T-helper 17 cell (primary cell): ENCODE measurements around the gene GZMA. TPM values are rescaled to one million over a fixed set of nuclear protein-coding genes. Genes with fewer than 3 reads are reported as not detected.

ENCODE experiments used
- ATAC-seq: fragments of 150-1000 bp; cut with Tn5 transposase; 2 replicates; pipeline ENCODE4 v1.10.0; 2021; ENCODE audit warnings: mild to moderate bottlenecking, moderate library complexity
- DNase-seq, 3 donors: peaks; one replicate each; pipeline versions ENCODE4 v3.0.0 to v3.0.0-alpha.2; 2020 to 2021
- H3K9me3 ChIP-seq: one replicate; pipeline ENCODE4 v1.7.0; 2013; ENCODE audit warnings: low read length, mild to moderate bottlenecking; ENCODE audit not compliant: control insufficient read depth, poor library complexity, severe bottlenecking
- H3K27ac Mint-ChIP-seq: one replicate; pipeline ENCODE4 v1.8.0; 2022; ENCODE audit warnings: mild to moderate bottlenecking, moderate library complexity, mixed read lengths
- H3K27me3 Mint-ChIP-seq: one replicate; pipeline ENCODE4 v1.8.0; 2022; ENCODE audit warnings: mixed read lengths
- H3K36me3 Mint-ChIP-seq: one replicate; pipeline ENCODE4 v1.8.0; 2022; ENCODE audit warnings: low read depth, mixed read lengths
- H3K4me1 Mint-ChIP-seq: one replicate; pipeline ENCODE4 v1.8.0; 2022; ENCODE audit warnings: mild to moderate bottlenecking, mixed read lengths
- H3K4me3 Mint-ChIP-seq: one replicate; pipeline ENCODE4 v1.8.0; 2022; ENCODE audit warnings: mild to moderate bottlenecking, moderate library complexity, mixed read lengths
- total RNA-seq, 4 donors: library from RNA in 2 of 4; stranded (reverse) in 2 of 4; gene quantifications; one replicate each; pipeline ENCODE4 v1.2.3 and lab custom pipeline; 2022 to 2026

Gene GZMA
- total RNA-seq, 2 donors from 2014 or later, result 7.9 to 11.3 TPM

DNA sequence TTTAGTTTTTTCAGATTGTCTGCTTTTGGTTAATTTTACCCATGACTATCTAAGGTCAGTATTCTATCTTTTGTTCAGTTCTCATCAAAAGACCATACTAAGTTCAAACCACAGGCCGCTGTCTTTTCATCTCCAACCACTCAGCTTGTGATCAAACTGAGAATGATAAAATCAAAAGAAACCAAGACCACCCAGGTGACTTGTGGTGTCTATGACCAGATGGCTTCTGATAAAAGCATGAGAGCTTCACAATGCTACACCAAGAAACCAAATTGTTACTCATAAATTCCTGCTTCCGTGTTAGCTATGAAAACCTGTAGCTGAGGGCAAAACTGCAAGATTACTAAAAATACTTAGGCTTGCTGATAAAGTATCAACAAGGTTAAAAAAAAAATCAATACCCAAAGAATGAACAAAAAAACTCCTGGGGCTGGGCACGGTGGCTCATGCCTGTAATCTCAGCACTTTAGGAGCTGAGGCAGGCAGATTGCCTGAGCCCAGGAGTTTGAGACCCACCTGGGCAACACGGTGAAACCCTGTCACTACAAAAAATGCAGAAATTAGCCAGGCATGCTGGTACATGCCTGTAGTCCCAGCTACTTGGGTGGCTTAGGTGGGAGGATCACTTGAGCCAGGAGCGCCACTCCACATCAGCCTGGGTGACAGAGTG is 31.7 kb downstream of the GZMA start:
- Mint-ChIP-seq H3K4me1 (no peaks in the 10 kb centered on the region), H3K27ac (no peak overlapping the region), H3K27me3 (no peaks in the 10 kb centered on the region), H3K4me3 (no peak overlapping the region), H3K36me3 (peaks cover 3% of the 10 kb centered on the region)
- no peaks in the 10 kb centered on the region for H3K9me3 ChIP-seq
- DNase-seq, result no peak
- ATAC-seq, result no peak

DNA sequence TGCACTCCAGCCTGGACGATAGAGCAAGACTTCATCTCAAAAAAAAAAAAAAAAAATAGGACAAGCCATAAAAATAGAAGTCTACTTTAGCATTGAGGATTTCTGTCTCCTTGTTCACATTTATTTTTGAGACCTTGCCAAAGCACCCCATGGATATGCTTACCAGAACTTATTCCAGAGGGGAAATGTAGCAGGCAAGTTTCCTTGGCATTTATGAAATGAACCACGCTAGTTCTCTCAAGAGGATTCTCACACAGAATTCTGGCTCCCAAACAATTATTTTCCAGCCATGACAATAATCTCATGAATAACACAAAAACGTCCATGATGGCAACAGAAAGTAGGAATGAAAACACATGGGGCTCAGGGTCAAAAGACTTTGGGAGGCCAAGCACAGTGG is 34.1 kb downstream of the GZMA start:
- Mint-ChIP-seq H3K27me3 (no peaks in the 10 kb centered on the region), H3K36me3 (no peaks in the 10 kb centered on the region), H3K4me1 (peaks cover 3% of the 10 kb centered on the region), H3K4me3 (no peak overlapping the region), H3K27ac (no peak overlapping the region)
- DNase-seq, result no peak
- no peak for ATAC-seq
- H3K9me3 ChIP-seq, result no peaks in the 10 kb centered on the region

DNA sequence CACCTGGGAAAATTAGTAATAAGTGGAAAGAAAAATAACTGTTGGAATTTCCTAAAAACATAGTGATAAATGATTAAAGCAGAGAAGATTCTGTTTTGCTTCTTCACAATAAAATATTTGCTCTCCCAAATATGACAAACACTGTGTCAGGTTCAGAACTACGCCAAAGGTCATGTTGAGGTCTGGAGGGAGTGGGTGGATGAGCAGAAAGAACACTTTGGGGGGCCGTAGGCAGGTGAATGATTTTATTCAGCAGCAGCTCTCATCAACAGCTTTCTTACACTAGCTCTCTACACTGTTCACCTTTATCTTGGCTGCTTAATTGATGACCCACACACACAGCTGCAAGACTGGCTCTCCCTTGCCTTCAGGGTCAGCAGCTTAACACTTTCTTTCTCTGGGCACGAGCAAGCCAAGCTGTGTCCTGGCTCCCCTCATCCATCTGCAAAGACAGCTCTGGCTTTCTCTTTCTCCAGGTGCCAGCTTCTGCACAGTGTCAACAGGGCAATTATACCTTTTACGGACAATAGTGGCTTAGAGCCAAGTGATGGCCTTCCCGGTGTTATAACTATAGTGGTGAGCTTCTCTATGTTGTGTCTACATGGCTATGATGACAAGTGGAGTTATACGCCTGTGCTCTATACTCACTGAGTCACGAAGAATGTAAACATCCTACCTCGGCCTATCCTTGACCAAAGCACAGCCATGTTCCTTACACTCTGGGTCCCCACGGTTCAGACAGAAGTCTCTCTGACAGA is 38.6 kb downstream of the GZMA start:
- Mint-ChIP-seq H3K4me1 (peaks cover 17% of the 10 kb centered on the region), H3K4me3 (no peak overlapping the region), H3K27me3 (no peaks in the 10 kb centered on the region), H3K36me3 (peaks cover 3% of the 10 kb centered on the region), H3K27ac (no peak overlapping the region)
- DNase-seq (no peak), ATAC-seq (no peak)
- H3K9me3 ChIP-seq, result no peaks in the 10 kb centered on the region

DNA sequence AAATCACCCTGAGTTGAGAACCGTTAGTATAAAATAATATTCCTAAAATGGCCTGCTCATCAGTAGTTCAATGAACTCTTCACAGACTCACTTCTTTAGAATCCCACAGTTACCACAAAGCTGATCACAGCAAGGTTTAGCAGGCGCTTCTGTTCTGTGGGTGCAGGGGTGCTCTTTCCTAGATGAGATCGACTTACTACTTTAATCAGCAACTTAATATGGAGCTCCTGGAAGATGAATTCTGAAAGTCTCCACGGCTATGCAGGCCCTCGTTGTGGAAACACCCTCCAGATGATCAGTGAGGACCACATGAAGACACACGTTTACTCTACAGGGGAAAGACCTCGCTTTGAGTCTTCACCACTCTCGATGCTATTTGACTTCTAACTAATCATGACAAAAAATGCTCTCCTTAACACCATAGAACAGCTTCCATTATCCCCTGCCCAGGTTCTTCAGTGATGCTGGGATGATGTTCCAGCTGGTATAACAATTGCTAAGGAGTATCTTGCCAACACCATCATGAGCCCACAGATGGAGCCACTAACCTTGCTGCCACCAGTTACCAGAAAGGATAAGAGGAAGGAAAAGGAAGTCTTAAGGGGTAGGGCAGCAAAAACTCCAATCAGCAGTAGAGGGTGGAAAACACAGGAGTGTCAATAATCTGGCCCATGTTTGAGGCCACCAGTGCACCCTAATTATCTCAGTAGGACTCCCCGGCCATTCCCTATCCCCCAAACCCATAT is 39.7 kb downstream of the GZMA start:
- peak overlapping the region; percentile 32 for H3K4me3 Mint-ChIP-seq
- H3K4me1 Mint-ChIP-seq, result peaks cover 21% of the 10 kb centered on the region
- DNase-seq (no peak), ATAC-seq (no peak)
- no peaks in the 10 kb centered on the region for H3K9me3 ChIP-seq
- no peak overlapping the region for H3K27ac Mint-ChIP-seq
- no peaks in the 10 kb centered on the region for H3K27me3 Mint-ChIP-seq
- H3K36me3 Mint-ChIP-seq, result peaks cover 3% of the 10 kb centered on the region

DNA sequence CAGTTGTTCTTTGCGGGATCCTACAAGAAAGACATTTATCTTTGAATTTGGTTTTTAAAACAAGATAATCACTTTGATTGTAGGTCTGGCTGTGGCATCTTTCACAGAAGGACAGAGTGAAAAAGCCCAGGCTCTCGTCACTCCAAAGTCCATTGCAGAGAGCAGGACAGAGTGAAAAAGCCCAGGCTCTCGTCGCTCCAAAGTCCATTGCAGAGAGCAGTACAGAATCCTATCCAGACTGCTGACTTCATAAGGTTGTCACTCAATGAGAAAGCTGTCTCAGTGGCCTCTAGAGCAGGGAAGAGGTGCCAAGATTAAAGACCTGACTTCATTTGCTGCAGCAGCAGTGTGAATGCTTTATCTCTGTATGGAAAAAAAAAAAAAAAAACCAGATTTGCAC is 41.2 kb downstream of the GZMA start:
- DNase-seq (no peak), ATAC-seq (no peak)
- Mint-ChIP-seq H3K4me3 (no peak overlapping the region), H3K36me3 (peaks cover 3% of the 10 kb centered on the region), H3K27ac (no peak overlapping the region), H3K4me1 (peaks cover 21% of the 10 kb centered on the region), H3K27me3 (peaks cover 5% of the 10 kb centered on the region)
- H3K9me3 ChIP-seq, result no peaks in the 10 kb centered on the region

DNA sequence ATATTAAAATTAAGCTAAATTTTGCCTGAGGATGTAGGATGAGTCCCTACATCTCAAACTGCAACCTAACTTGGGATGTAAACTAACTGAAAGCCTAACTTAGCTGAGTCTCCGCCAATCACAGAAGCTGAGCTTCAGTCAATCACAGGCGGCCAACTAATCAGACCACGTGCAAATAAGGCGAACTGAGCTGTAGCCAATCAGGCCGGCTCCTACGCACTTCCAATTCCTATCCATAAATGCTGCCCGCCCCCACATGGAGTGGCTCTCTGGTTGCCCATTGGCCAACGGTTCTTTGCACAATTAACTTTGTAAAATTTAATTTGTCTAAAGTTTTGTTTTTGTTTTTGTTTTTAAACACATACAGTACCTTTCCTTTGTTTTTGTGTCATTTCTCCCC is 43.6 kb downstream of the GZMA start:
- peaks cover 21% of the 10 kb centered on the region for H3K4me1 Mint-ChIP-seq
- no peak overlapping the region for H3K27ac Mint-ChIP-seq
- H3K4me3 Mint-ChIP-seq, result no peak overlapping the region
- no peaks in the 10 kb centered on the region for H3K9me3 ChIP-seq
- H3K27me3 Mint-ChIP-seq, result peaks cover 17% of the 10 kb centered on the region
- DNase-seq (no peak), ATAC-seq (no peak)
- peaks cover 3% of the 10 kb centered on the region for H3K36me3 Mint-ChIP-seq

DNA sequence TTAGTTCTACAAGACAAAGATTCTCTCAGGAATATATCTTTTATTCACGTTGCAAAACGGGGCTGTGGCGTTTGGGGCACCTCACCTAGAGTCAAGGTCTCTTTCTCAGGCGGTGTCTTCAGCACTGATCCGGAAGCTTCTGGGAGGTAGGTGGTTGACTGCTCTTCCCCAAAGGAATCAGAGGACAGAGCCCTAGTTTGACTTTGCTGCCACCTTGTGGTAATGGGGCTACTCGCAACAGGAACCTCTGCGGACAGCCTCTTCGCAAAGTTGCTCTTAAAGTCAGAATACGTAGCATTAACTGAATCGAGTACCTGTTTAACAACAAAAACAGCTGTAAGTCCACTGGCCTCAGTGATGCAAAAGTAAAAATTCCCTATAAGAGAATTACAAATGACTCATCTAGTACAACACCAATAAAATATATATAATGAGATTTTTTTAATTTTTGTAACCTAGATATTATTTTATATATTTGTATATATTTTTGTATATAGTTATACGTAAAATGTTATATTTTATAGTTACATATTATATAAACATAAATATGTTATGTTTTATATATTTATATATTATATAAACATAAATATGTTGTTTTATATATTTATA is 44.2 kb downstream of the GZMA start:
- no peak overlapping the region for H3K27ac Mint-ChIP-seq
- peak overlapping the region; percentile 33 for H3K4me3 Mint-ChIP-seq

DNA sequence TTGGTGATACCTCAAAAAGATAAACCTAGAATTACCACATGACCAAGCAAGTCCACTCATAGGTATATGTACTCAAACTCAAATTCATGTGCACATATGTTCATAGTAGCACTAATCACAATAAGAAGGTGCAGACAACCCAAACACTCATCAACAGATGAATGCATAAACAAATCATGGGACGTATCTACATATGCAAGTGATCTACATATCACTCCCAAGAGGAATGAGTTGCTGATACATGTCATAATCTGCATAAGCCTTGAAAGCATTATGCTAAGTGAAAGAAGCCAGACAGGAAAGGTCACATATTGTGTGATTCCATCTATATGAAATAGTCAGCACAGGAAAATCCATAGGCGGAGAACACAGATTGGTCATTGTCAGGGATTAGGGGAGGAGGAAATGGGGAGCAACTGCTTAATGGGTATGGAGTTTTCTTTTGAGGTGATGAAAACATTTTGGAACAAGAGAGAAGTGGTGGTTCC is 46.9 kb downstream of the GZMA start:
- no peak overlapping the region for H3K27ac Mint-ChIP-seq
- H3K4me1 Mint-ChIP-seq, result peaks cover 9% of the 10 kb centered on the region
- H3K36me3 Mint-ChIP-seq, result no peaks in the 10 kb centered on the region
- no peak overlapping the region for H3K4me3 Mint-ChIP-seq
- peaks cover 43% of the 10 kb centered on the region for H3K27me3 Mint-ChIP-seq
- no peaks in the 10 kb centered on the region for H3K9me3 ChIP-seq
- ATAC-seq (no peak), DNase-seq (no peak)

More for the DNA sequence above, 44.2 kb downstream of the GZMA start:
- Mint-ChIP-seq H3K36me3 (peaks cover 3% of the 10 kb centered on the region), H3K4me1 (peaks cover 17% of the 10 kb centered on the region), H3K27me3 (peaks cover 19% of the 10 kb centered on the region)
- DNase-seq (peak; percentile 53 to 78 (median 64)), ATAC-seq (peak; percentile 97)
- no peaks in the 10 kb centered on the region for H3K9me3 ChIP-seq

DNA sequence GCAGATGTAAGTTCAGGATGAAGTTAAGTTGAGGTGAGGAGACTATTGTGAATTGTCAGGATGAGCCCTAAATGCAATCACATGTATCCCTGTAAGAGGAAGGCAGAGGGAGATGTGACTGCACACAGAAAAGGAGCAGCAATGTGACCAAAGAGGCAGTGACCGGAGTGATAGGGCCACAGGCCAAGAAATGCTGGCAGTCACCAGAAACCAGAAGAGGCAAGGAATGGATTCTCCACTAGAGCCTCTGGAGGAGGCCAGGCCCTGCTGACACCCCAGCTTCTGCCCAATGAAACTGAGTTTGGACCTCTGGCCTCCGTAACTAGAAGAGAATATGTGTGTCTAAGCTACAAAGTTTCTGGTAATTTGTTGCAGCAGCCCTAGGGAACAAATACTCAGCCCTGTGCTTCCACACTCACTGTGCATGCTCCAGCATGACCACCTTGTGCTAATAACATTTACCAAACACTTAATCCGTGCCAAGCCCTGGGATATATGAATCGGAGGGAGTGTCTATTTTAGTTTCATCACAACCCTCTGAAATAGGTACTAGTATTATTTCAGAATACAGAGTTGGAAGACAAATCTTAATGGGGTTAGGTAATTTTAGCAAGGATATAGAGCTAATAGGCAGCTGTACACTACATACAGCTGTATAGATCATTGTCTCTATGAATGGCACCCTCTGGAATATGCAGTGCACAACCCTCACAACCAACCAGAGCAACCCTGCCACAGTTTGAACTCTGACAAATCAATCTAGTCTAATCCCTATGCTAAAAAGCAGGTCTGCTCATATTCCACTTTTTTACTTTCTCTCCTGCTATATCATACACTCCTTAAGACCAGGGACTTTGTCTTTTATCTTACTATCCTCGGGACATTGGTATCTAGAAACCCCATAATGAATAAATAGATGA is 49.7 kb downstream of the GZMA start:
- H3K9me3 ChIP-seq, result no peaks in the 10 kb centered on the region
- no peak for DNase-seq
- Mint-ChIP-seq H3K4me3 (no peak overlapping the region), H3K4me1 (peaks cover 3% of the 10 kb centered on the region), H3K27me3 (peaks cover 50% of the 10 kb centered on the region), H3K36me3 (no peaks in the 10 kb centered on the region), H3K27ac (no peak overlapping the region)
- no peak for ATAC-seq

DNA sequence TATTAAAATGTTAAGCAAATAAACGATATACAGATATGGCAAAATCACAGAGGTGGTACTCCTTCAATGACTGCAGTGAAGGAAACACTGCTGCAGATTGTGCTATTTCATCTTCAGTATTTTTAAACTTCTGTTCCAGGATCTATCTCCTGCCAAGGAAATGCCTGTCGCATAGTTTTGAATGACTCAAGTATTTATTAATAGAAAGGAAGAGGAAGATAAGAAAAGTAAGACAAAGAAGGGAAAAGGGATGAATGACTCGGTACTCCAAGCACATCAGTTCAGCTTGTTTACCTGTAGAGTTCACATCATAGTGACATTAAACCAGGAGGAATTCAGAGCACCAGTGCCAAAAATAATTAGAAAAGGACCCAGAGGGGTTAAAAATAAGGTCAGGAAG is 52.4 kb downstream of the GZMA start:
- DNase-seq, result no peak
- peaks cover 57% of the 10 kb centered on the region for H3K27me3 Mint-ChIP-seq
- ATAC-seq, result no peak
- no peak overlapping the region for H3K4me3 Mint-ChIP-seq
- peaks cover 3% of the 10 kb centered on the region for H3K4me1 Mint-ChIP-seq
- no peaks in the 10 kb centered on the region for H3K9me3 ChIP-seq
- H3K36me3 Mint-ChIP-seq, result no peaks in the 10 kb centered on the region
- H3K27ac Mint-ChIP-seq, result no peak overlapping the region
